SK-N-SH (cell line): ENCODE data around the gene CEACAM16. TPM values are rescaled to one million over a fixed set of nuclear protein-coding genes. Genes with fewer than 3 reads are reported as not detected.

Experiments used
- CTCF ChIA-PET: fragments of 300-600, 350-600 bp; formaldehyde crosslinking; extraction: SDS; loops from one replicate; lab custom pipeline; 2021; lab: Yijun Ruan, JAX
- POLR2A ChIA-PET: fragments of 350-600 bp; sonication (Branson Sonifier 250); formaldehyde crosslinking; extraction: SDS; loops from one replicate; lab custom pipeline; 2020; ENCODE audit warnings: antibody characterized with exemption, inconsistent platforms; lab: Yijun Ruan, JAX
- DNase-seq: peaks from one replicate; pipeline ENCODE4 v3.0.0; 2012
- H2AFZ ChIP-seq: fragments of 200-600 bp; sonication (generic); 2 replicates; pipeline ENCODE4 v1.8.1; 2016; ENCODE audit warnings: antibody characterized with exemption, mild to moderate bottlenecking, low read depth
- H3F3A ChIP-seq: fragments of 200-600 bp; sonication (generic); replicated peaks from 2 replicates; pipeline ENCODE3; 2016; ENCODE audit warnings: antibody characterized with exemption, mild to moderate bottlenecking; ENCODE audit not compliant: insufficient read depth
- H3K27ac ChIP-seq, 2 experiments: fragments of 200-500 bp in 1 of 2; fragments of 200-600 bp in 1 of 2; sonication (Bioruptor generic) in 1 of 2; sonication (generic), shearing (Covaris generic) in 1 of 2; 2 replicates each; pipeline versions ENCODE4 v1.5.1 to v1.6.1; 2014 to 2016; ENCODE audit warnings: low read depth in 2 of 2, inconsistent platforms in 1 of 2, low read length in 1 of 2, mild to moderate bottlenecking in 1 of 2, mixed read lengths in 1 of 2
- H3K27me3 ChIP-seq: fragments of 200-600 bp; sonication (generic), shearing (Covaris generic); 2 replicates; pipeline ENCODE4 v1.6.1; 2016; ENCODE audit warnings: mixed run types; ENCODE audit not compliant: insufficient read depth
- H3K36me3 ChIP-seq, 2 experiments: fragments of 200-500 bp in 1 of 2; fragments of 200-600 bp in 1 of 2; sonication (Bioruptor generic) in 1 of 2; sonication (generic) in 1 of 2; replicated peaks in 1 of 2; 2 replicates each; pipeline versions ENCODE3 to v1.5.1; 2014 to 2016; ENCODE audit warnings: low read length in 1 of 2, mild to moderate bottlenecking in 1 of 2; ENCODE audit not compliant: insufficient read depth in 2 of 2, control insufficient read depth in 1 of 2
- H3K4me1 ChIP-seq, 2 experiments: fragments of 200-500 bp in 1 of 2; fragments of 200-600 bp in 1 of 2; sonication (Bioruptor generic) in 1 of 2; sonication (generic), shearing (Covaris generic) in 1 of 2; 2 replicates each; pipeline versions ENCODE4 v1.5.1 to v1.6.1; 2014 to 2016; ENCODE audit warnings: low read depth in 1 of 2, low read length in 1 of 2, mixed run types in 1 of 2; ENCODE audit not compliant: insufficient read depth in 2 of 2, control insufficient read depth in 1 of 2
- H3K4me2 ChIP-seq: fragments of 200-600 bp; sonication (generic), shearing (Covaris generic); 2 replicates; pipeline ENCODE4 v1.6.1; 2017; ENCODE audit warnings: mixed run types
- H3K4me3 ChIP-seq, 2 experiments: fragments of 200-500 bp in 1 of 2; fragments of 200-600 bp in 1 of 2; sonication (Bioruptor generic) in 1 of 2; sonication (generic), shearing (Covaris generic) in 1 of 2; 2 replicates each; pipeline versions ENCODE4 v1.5.1 to v1.8.1; 2014 to 2016; ENCODE audit warnings: low read depth in 2 of 2, inconsistent platforms in 1 of 2, low read length in 1 of 2, mild to moderate bottlenecking in 1 of 2, mixed read lengths in 1 of 2, moderate library complexity in 1 of 2
- H3K79me2 ChIP-seq: fragments of 200-600 bp; sonication (generic); 2 replicates; pipeline ENCODE4 v1.8.1; 2017; ENCODE audit warnings: mild to moderate bottlenecking; ENCODE audit not compliant: insufficient read depth
- H3K9ac ChIP-seq: fragments of 200-600 bp; sonication (generic); 2 replicates; pipeline ENCODE4 v1.6.1; 2017; ENCODE audit warnings: mixed run types
- H3K9me2 ChIP-seq: fragments of 200-600 bp; sonication (generic); 2 replicates; pipeline ENCODE4 v1.6.1; 2017; ENCODE audit warnings: mixed run types
- H3K9me3 ChIP-seq: fragments of 200-600 bp; sonication (generic); 2 replicates; pipeline ENCODE4 v1.6.1; 2017; ENCODE audit warnings: mixed run types, mild to moderate bottlenecking, moderate library complexity
- H4K20me1 ChIP-seq: fragments of 200-600 bp; sonication (generic); 2 replicates; pipeline ENCODE4 v1.6.1; 2017; ENCODE audit warnings: mild to moderate bottlenecking, mixed run types; ENCODE audit not compliant: insufficient read depth
- EP300 ChIP-seq, 2 experiments: IDR thresholded peaks; 2 replicates each; pipeline versions ENCODE4 v1.4.0 to v1.6.1; 2012; ENCODE audit warnings: borderline replicate concordance in 1 of 2, low read depth in 1 of 2, low read length in 1 of 2
- GABPA ChIP-seq: IDR thresholded peaks from 2 replicates; pipeline ENCODE4 v1.4.0; 2012; ENCODE audit warnings: low read depth, mild to moderate bottlenecking
- JUND ChIP-seq: IDR thresholded peaks from 2 replicates; pipeline ENCODE4 v1.4.0; 2012
- NRF1 ChIP-seq: IDR thresholded peaks from 2 replicates; pipeline ENCODE4 v1.6.1; 2012; ENCODE audit warnings: low read depth, mild to moderate bottlenecking, low read length
- POLR2AphosphoS5 ChIP-seq: IDR thresholded peaks from 2 replicates; pipeline ENCODE4 v1.6.1; 2012; ENCODE audit warnings: low read depth, low read length
- RXRA ChIP-seq: IDR thresholded peaks from 2 replicates; pipeline ENCODE4 v1.4.0; 2012; ENCODE audit warnings: low read depth, mild to moderate bottlenecking, borderline replicate concordance
- SIN3A ChIP-seq: IDR thresholded peaks from 2 replicates; pipeline ENCODE4 v1.6.1; 2012; ENCODE audit warnings: low read depth, mild to moderate bottlenecking, low read length, moderate library complexity, borderline replicate concordance
- SMC3 ChIP-seq: IDR thresholded peaks from 2 replicates; pipeline ENCODE4 v1.6.1; 2012; ENCODE audit warnings: low read depth, low read length, improper control_type of control experiment
- ZBTB33 ChIP-seq: IDR thresholded peaks from 2 replicates; pipeline ENCODE4 v1.4.0; 2012; ENCODE audit warnings: low read depth, borderline replicate concordance
- WGBS: methylation state at CpG from one replicate; pipeline ENCODE4 v1.1.6; 2017; ENCODE audit warnings: low lambda C conversion rate; 5-methylcytosine and 5-hydroxymethylcytosine counted together
- polyA plus RNA-seq, 3 experiments: library from polyadenylated mRNA; depleted of rRNA; stranded (reverse); fragments of >200 nt; gene quantifications; 2 replicates each; pipeline ENCODE4 v1.2.3, GENCODE V29; 2012
- TF ChIP-seq, protein P1 (sequence below): fragments of 150-350 bp; IDR thresholded peaks from 2 replicates; pipeline ENCODE4 v1.6.1; 2016; ENCODE audit warnings: mild to moderate bottlenecking, low read depth, low read length
- TF ChIP-seq, protein P2 (sequence below): IDR thresholded peaks from 2 replicates; pipeline ENCODE4; 2012
- TF ChIP-seq, protein P3 (sequence below): IDR thresholded peaks from 2 replicates; pipeline ENCODE4 v1.6.1; 2012; ENCODE audit warnings: mild to moderate bottlenecking, low read depth, low read length, moderate library complexity

CEACAM16 gene
- polyA plus RNA-seq, 1 of the 3 experiments (the other 2 are of a cell fraction), result not detected

GRCh38 chr19:44671400-44671799 lies 27.6 kb upstream of the CEACAM16 start, which contains the start of gene CEACAM19:
TSS of gene CEACAM19 (plus strand) at chr19:44671482. CDS start at chr19:44671932, 450 bp downstream.
- no peaks in the 10 kb centered on the region for H3K9me2 ChIP-seq
- no peaks in the 10 kb centered on the region for H3K27me3 ChIP-seq
- TF ChIP-seq, protein P1, sequence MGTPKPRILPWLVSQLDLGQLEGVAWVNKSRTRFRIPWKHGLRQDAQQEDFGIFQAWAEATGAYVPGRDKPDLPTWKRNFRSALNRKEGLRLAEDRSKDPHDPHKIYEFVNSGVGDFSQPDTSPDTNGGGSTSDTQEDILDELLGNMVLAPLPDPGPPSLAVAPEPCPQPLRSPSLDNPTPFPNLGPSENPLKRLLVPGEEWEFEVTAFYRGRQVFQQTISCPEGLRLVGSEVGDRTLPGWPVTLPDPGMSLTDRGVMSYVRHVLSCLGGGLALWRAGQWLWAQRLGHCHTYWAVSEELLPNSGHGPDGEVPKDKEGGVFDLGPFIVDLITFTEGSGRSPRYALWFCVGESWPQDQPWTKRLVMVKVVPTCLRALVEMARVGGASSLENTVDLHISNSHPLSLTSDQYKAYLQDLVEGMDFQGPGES, result no peak
- TF ChIP-seq EP300 (IDR thresholded peaks at IDR 0.05; ENCODE audit: borderline replicate concordance in 1 of 2, low read depth in 1 of 2, low read length in 1 of 2) (no peak), NRF1 (no peak), POLR2AphosphoS5 (no peak), ZBTB33 (no peak)
- WGBS, result 6% methylated on average over 1 of the region's 2 CpGs
- peaks cover 8% of the 10 kb centered on the region for H3F3A ChIP-seq
- no peak for DNase-seq
- no peak within 1 kb of the TSS for H2AFZ ChIP-seq
- H3K9ac ChIP-seq, result no peak within 1 kb of the TSS
- no peaks in the 10 kb centered on the region for H3K36me3 ChIP-seq
- H3K27ac ChIP-seq, result no peak within 1 kb of the TSS
- H3K9me3 ChIP-seq, result no peaks in the 10 kb centered on the region
- H3K4me2 ChIP-seq, result no peak within 1 kb of the TSS
- no peaks in the 10 kb centered on the region for H4K20me1 ChIP-seq
- H3K79me2 ChIP-seq, result no peaks in the 10 kb centered on the region; the same call in 1 of the 2 replicates
- H3K4me1 ChIP-seq, result no peaks in the 10 kb centered on the region
- no peak within 1 kb of the TSS for H3K4me3 ChIP-seq
- ChIA-PET CTCF (interaction anchor here (1.1 kb wide), 1 partner anchor 100 kb away, joined by 3 read pairs; no protein-coding TSS in a partner anchor), POLR2A (no interaction called here)

DNA sequence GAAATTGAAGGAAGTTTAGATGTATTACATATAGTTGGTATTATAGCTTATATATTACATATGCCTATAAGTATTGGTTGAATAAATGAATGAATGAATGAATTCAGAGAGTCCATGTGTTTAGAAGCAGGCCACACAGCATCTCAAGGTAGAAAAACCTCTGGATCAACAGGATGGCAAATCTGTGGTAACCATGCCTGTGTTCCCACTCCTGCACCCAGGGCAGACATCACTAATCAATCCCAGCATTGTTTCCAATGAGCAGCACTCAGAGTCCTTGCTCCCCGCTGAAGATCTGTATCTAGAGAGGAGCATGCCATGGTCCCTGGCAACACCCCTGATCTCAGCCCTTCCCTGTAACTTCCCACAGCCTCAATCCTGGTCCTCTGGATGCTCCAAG lies 26.7 kb upstream of the CEACAM16 start:
- no peak overlapping the region for H3K27ac ChIP-seq
- no peak overlapping the region for H2AFZ ChIP-seq
- ChIA-PET POLR2A (no interaction called here), CTCF (interaction anchor here (1.5 to 3.8 kb wide), 2 partner anchors 15 to 17 kb away, joined by 4 to 19 read pairs; no protein-coding TSS in a partner anchor)
- H3K9ac ChIP-seq, result no peak overlapping the region
- H3F3A ChIP-seq, result peaks cover 16% of the 10 kb centered on the region
- no peaks in the 10 kb centered on the region for H3K4me1 ChIP-seq
- H4K20me1 ChIP-seq, result no peaks in the 10 kb centered on the region
- H3K4me3 ChIP-seq, result no peak overlapping the region
- 13% methylated on average over 1 of the region's 1 CpG for WGBS
- H3K4me2 ChIP-seq, result no peak overlapping the region
- TF ChIP-seq, protein P2, sequence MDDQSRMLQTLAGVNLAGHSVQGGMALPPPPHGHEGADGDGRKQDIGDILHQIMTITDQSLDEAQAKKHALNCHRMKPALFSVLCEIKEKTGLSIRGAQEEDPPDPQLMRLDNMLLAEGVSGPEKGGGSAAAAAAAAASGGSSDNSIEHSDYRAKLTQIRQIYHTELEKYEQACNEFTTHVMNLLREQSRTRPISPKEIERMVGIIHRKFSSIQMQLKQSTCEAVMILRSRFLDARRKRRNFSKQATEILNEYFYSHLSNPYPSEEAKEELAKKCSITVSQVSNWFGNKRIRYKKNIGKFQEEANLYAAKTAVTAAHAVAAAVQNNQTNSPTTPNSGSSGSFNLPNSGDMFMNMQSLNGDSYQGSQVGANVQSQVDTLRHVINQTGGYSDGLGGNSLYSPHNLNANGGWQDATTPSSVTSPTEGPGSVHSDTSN, result no peak
- TF ChIP-seq SMC3 (no peak), EP300 (IDR thresholded peaks at IDR 0.05; ENCODE audit: borderline replicate concordance in 1 of 2, low read depth in 1 of 2, low read length in 1 of 2) (no peak), JUND (no peak), GABPA (no peak), RXRA (no peak), SIN3A (no peak)
- TF ChIP-seq, protein P3, sequence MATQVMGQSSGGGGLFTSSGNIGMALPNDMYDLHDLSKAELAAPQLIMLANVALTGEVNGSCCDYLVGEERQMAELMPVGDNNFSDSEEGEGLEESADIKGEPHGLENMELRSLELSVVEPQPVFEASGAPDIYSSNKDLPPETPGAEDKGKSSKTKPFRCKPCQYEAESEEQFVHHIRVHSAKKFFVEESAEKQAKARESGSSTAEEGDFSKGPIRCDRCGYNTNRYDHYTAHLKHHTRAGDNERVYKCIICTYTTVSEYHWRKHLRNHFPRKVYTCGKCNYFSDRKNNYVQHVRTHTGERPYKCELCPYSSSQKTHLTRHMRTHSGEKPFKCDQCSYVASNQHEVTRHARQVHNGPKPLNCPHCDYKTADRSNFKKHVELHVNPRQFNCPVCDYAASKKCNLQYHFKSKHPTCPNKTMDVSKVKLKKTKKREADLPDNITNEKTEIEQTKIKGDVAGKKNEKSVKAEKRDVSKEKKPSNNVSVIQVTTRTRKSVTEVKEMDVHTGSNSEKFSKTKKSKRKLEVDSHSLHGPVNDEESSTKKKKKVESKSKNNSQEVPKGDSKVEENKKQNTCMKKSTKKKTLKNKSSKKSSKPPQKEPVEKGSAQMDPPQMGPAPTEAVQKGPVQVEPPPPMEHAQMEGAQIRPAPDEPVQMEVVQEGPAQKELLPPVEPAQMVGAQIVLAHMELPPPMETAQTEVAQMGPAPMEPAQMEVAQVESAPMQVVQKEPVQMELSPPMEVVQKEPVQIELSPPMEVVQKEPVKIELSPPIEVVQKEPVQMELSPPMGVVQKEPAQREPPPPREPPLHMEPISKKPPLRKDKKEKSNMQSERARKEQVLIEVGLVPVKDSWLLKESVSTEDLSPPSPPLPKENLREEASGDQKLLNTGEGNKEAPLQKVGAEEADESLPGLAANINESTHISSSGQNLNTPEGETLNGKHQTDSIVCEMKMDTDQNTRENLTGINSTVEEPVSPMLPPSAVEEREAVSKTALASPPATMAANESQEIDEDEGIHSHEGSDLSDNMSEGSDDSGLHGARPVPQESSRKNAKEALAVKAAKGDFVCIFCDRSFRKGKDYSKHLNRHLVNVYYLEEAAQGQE, result no peak
- no peaks in the 10 kb centered on the region for H3K9me3 ChIP-seq
- no peaks in the 10 kb centered on the region for H3K9me2 ChIP-seq
- no peak for DNase-seq
- no peaks in the 10 kb centered on the region; the same call in 1 of the 2 replicates for H3K79me2 ChIP-seq
- H3K27me3 ChIP-seq, result no peaks in the 10 kb centered on the region
- no peaks in the 10 kb centered on the region for H3K36me3 ChIP-seq
